ENCODE data around the gene STKLD1.

STKLD1 gene

GRCh38 chr9:133424187-133424586 lies 48.0 kb downstream of the STKLD1 start:
- Histone ChIP-seq H2AFZ (ENCODE audit: low read length) (no peak overlapping the region), H3K27me3 (ENCODE audit: control insufficient read depth in 3 of 3, insufficient read depth in 3 of 3, low read depth in 1 of 3, low read length in 3 of 3) (peaks cover 0 to 9% (median 0%) of the 10 kb centered on the region in 3 experiments), H4K8ac (ENCODE audit: low read depth, low read length) (no peak overlapping the region), H3K23ac (ENCODE audit: low read depth, low read length, poor library complexity) (no peak overlapping the region), H3K4me1 (ENCODE audit: control insufficient read depth in 2 of 2, insufficient read depth in 1 of 2, low read depth in 1 of 2, low read length in 2 of 2) (peaks cover 0 to 1% of the 10 kb centered on the region in 2 donors), H3K36me3 (replicated peaks in 1 of 2; ENCODE audit: control insufficient read depth in 2 of 2, insufficient read depth in 2 of 2, low read length in 2 of 2) (peaks cover 4 to 5% of the 10 kb centered on the region in 2 donors), H2BK5ac (ENCODE audit: low read length) (no peak overlapping the region), H3K4ac (ENCODE audit: low read length) (no peak overlapping the region), H3K27ac (replicated peaks; ENCODE audit: low read length) (no peak overlapping the region), H3K9ac (ENCODE audit: low read depth, low read length, poor library complexity) (no peak overlapping the region), H2BK15ac (ENCODE audit: low read length) (no peak overlapping the region), H2BK120ac (ENCODE audit: low read depth, low read length) (no peak overlapping the region), H3K14ac (ENCODE audit: low read length) (no peak overlapping the region), H4K91ac (ENCODE audit: low read depth, low read length, poor library complexity) (no peak overlapping the region), H3K4me2 (ENCODE audit: insufficient read depth, low read length, poor library complexity, severe bottlenecking) (no peak overlapping the region), H3K79me1 (ENCODE audit: low read depth, low read length) (no peaks in the 10 kb centered on the region), H3K18ac (ENCODE audit: low read length) (no peak overlapping the region), H3K4me3 (ENCODE audit: low read length in 2 of 2) (no peak overlapping the region), H2AK5ac (ENCODE audit: low read depth, low read length) (no peak overlapping the region), H2BK12ac (ENCODE audit: low read length) (no peak overlapping the region), H3K9me3 (replicated peaks in 1 of 2; ENCODE audit: control insufficient read depth in 2 of 2, insufficient read depth in 1 of 2, low read depth in 1 of 2, low read length in 2 of 2) (peaks cover 4 to 8% of the 10 kb centered on the region in 2 donors)
- no peak for DNase-seq (ENCODE audit: low spot score)
- no CpG with 5 or more reads among the region's 12 CpGs for WGBS, 2 donors (ENCODE audit: extremely low coverage in 2 of 2, insufficient read length in 2 of 2, insufficient replicate concordance in 1 of 2)

GRCh38 chr9:133425049-133425632 lies 49.0 kb downstream of the STKLD1 start:
- peaks cover 0 to 16% (median 0%) of the 10 kb centered on the region in 3 experiments for H3K27me3 ChIP-seq (ENCODE audit: control insufficient read depth in 3 of 3, insufficient read depth in 3 of 3, low read depth in 1 of 3, low read length in 3 of 3)
- H2BK15ac ChIP-seq (ENCODE audit: low read length): no peak overlapping the region
- no peak overlapping the region for H4K8ac ChIP-seq (ENCODE audit: low read depth, low read length)
- no peak overlapping the region for H4K91ac ChIP-seq (ENCODE audit: low read depth, low read length, poor library complexity)
- H3K4ac ChIP-seq (ENCODE audit: low read length): no peak overlapping the region
- no peak overlapping the region for H3K9ac ChIP-seq (ENCODE audit: low read depth, low read length, poor library complexity)
- H2BK5ac ChIP-seq (ENCODE audit: low read length): peak overlapping the region; percentile 24
- H3K23ac ChIP-seq (ENCODE audit: low read depth, low read length, poor library complexity): no peak overlapping the region
- no peak for DNase-seq (ENCODE audit: low spot score)
- no peak overlapping the region for H3K27ac ChIP-seq (replicated peaks; ENCODE audit: low read length)
- WGBS, 2 donors (ENCODE audit: extremely low coverage in 2 of 2, insufficient read length in 2 of 2, insufficient replicate concordance in 1 of 2): no CpG with 5 or more reads among the region's 22 CpGs
- H3K9me3 ChIP-seq (replicated peaks in 1 of 2; ENCODE audit: control insufficient read depth in 2 of 2, insufficient read depth in 1 of 2, low read depth in 1 of 2, low read length in 2 of 2): peaks cover 4 to 8% of the 10 kb centered on the region in 2 donors
- H3K14ac ChIP-seq (ENCODE audit: low read length): no peak overlapping the region
- no peak overlapping the region for H2AFZ ChIP-seq (ENCODE audit: low read length)
- H2BK120ac ChIP-seq (ENCODE audit: low read depth, low read length): no peak overlapping the region
- no peak overlapping the region for H2BK12ac ChIP-seq (ENCODE audit: low read length)
- no peak overlapping the region for H3K4me3 ChIP-seq (ENCODE audit: low read length in 2 of 2)
- H2AK5ac ChIP-seq (ENCODE audit: low read depth, low read length): peak overlapping the region; percentile 37
- no peaks in the 10 kb centered on the region for H3K79me1 ChIP-seq (ENCODE audit: low read depth, low read length)
- H3K36me3 ChIP-seq (replicated peaks in 1 of 2; ENCODE audit: control insufficient read depth in 2 of 2, insufficient read depth in 2 of 2, low read length in 2 of 2): peaks cover 4 to 5% of the 10 kb centered on the region in 2 donors
- peaks cover 0 to 1% of the 10 kb centered on the region in 2 donors for H3K4me1 ChIP-seq (ENCODE audit: control insufficient read depth in 2 of 2, insufficient read depth in 1 of 2, low read depth in 1 of 2, low read length in 2 of 2)
- no peak overlapping the region for H3K4me2 ChIP-seq (ENCODE audit: insufficient read depth, low read length, poor library complexity, severe bottlenecking)
- H3K18ac ChIP-seq (ENCODE audit: low read length): no peak overlapping the region

- Histone ChIP-seq H2AFZ (ENCODE audit: low read length) (no peak overlapping the region), H3K4ac (ENCODE audit: low read length) (no peak overlapping the region), H3K27ac (replicated peaks; ENCODE audit: low read length) (no peak overlapping the region), H3K27me3 (ENCODE audit: control insufficient read depth in 3 of 3, insufficient read depth in 3 of 3, low read depth in 1 of 3, low read length in 3 of 3) (peaks cover 0 to 19% (median 0%) of the 10 kb centered on the region in 3 experiments), H3K4me2 (ENCODE audit: insufficient read depth, low read length, poor library complexity, severe bottlenecking) (no peak overlapping the region), H3K14ac (ENCODE audit: low read length) (no peak overlapping the region), H4K8ac (ENCODE audit: low read depth, low read length) (no peak overlapping the region), H3K23ac (ENCODE audit: low read depth, low read length, poor library complexity) (peak overlapping the region; percentile 73), H3K4me1 (ENCODE audit: control insufficient read depth in 2 of 2, insufficient read depth in 1 of 2, low read depth in 1 of 2, low read length in 2 of 2) (peaks cover 0 to 1% of the 10 kb centered on the region in 2 donors), H4K91ac (ENCODE audit: low read depth, low read length, poor library complexity) (no peak overlapping the region), H2BK12ac (ENCODE audit: low read length) (no peak overlapping the region), H3K9me3 (replicated peaks in 1 of 2; ENCODE audit: control insufficient read depth in 2 of 2, insufficient read depth in 1 of 2, low read depth in 1 of 2, low read length in 2 of 2) (peaks cover 4 to 10% of the 10 kb centered on the region in 2 donors), H3K79me1 (ENCODE audit: low read depth, low read length) (no peaks in the 10 kb centered on the region), H3K4me3 (ENCODE audit: low read length in 2 of 2) (peak overlapping the region in 1 of 2 donors; percentile 49), H3K9ac (ENCODE audit: low read depth, low read length, poor library complexity) (peak overlapping the region; percentile 50), H2BK120ac (ENCODE audit: low read depth, low read length) (no peak overlapping the region), H2BK15ac (ENCODE audit: low read length) (peak overlapping the region; percentile 78), H3K36me3 (replicated peaks in 1 of 2; ENCODE audit: control insufficient read depth in 2 of 2, insufficient read depth in 2 of 2, low read length in 2 of 2) (peaks cover 4 to 5% of the 10 kb centered on the region in 2 donors), H3K18ac (ENCODE audit: low read length) (no peak overlapping the region), H2AK5ac (ENCODE audit: low read depth, low read length) (no peak overlapping the region), H2BK5ac (ENCODE audit: low read length) (peak overlapping the region; percentile 24)
- WGBS, 2 donors (ENCODE audit: extremely low coverage in 2 of 2, insufficient read length in 2 of 2, insufficient replicate concordance in 1 of 2): no CpG with 5 or more reads among the region's 11 CpGs
- no peak for DNase-seq (ENCODE audit: low spot score)
Observed at GRCh38 chr9:133426011-133426410, 49.8 kb downstream of the STKLD1 start.

GRCh38 chr9:133427658-133428348 lies 51.6 kb downstream of the STKLD1 start:
- peak overlapping the region in 1 of 2 donors; percentile 33 for H3K4me3 ChIP-seq (ENCODE audit: low read length in 2 of 2)
- WGBS, 2 donors (ENCODE audit: extremely low coverage in 2 of 2, insufficient read length in 2 of 2, insufficient replicate concordance in 1 of 2): no CpG with 5 or more reads among the region's 10 CpGs
- DNase-seq (ENCODE audit: low spot score): no peak

More at GRCh38 chr9:133427658-133428348, 51.6 kb downstream of the STKLD1 start:
- H2BK12ac ChIP-seq (ENCODE audit: low read length): no peak overlapping the region
- H2BK15ac ChIP-seq (ENCODE audit: low read length): no peak overlapping the region
- no peaks in the 10 kb centered on the region for H3K79me1 ChIP-seq (ENCODE audit: low read depth, low read length)
- H2BK5ac ChIP-seq (ENCODE audit: low read length): no peak overlapping the region
- peaks cover 4 to 10% of the 10 kb centered on the region in 2 donors for H3K9me3 ChIP-seq (replicated peaks in 1 of 2; ENCODE audit: control insufficient read depth in 2 of 2, insufficient read depth in 1 of 2, low read depth in 1 of 2, low read length in 2 of 2)
- no peak overlapping the region for H4K8ac ChIP-seq (ENCODE audit: low read depth, low read length)
- H3K9ac ChIP-seq (ENCODE audit: low read depth, low read length, poor library complexity): no peak overlapping the region
- H3K4ac ChIP-seq (ENCODE audit: low read length): no peak overlapping the region
- peaks cover 0 to 1% of the 10 kb centered on the region in 2 donors for H3K4me1 ChIP-seq (ENCODE audit: control insufficient read depth in 2 of 2, insufficient read depth in 1 of 2, low read depth in 1 of 2, low read length in 2 of 2)
- H3K27ac ChIP-seq (replicated peaks; ENCODE audit: low read length): no peak overlapping the region
- no peak overlapping the region for H4K91ac ChIP-seq (ENCODE audit: low read depth, low read length, poor library complexity)
- peak overlapping the region; percentile 43 for H2AK5ac ChIP-seq (ENCODE audit: low read depth, low read length)
- peak overlapping the region; percentile 52 for H3K18ac ChIP-seq (ENCODE audit: low read length)
- no peak overlapping the region for H3K23ac ChIP-seq (ENCODE audit: low read depth, low read length, poor library complexity)
- peak overlapping the region; percentile 54 for H3K4me2 ChIP-seq (ENCODE audit: insufficient read depth, low read length, poor library complexity, severe bottlenecking)
- H3K14ac ChIP-seq (ENCODE audit: low read length): no peak overlapping the region
- H3K36me3 ChIP-seq (replicated peaks in 1 of 2; ENCODE audit: control insufficient read depth in 2 of 2, insufficient read depth in 2 of 2, low read length in 2 of 2): peaks cover 4 to 5% of the 10 kb centered on the region in 2 donors
- peaks cover 0 to 19% (median 0%) of the 10 kb centered on the region in 3 experiments for H3K27me3 ChIP-seq (ENCODE audit: control insufficient read depth in 3 of 3, insufficient read depth in 3 of 3, low read depth in 1 of 3, low read length in 3 of 3)
- no peak overlapping the region for H2BK120ac ChIP-seq (ENCODE audit: low read depth, low read length)
- no peak overlapping the region for H2AFZ ChIP-seq (ENCODE audit: low read length)

Measured in neuronal stem cell (in vitro differentiated cells).